Activated CD4-positive, alpha-beta T cell treated with anti-CD3 and anti-CD28 coated beads for 36 hours (primary cell): Measurements from ENCODE around the gene PCSK7. TPM values are rescaled to one million over a fixed set of nuclear protein-coding genes. Genes with fewer than 3 reads are reported as not detected.

Source experiments
- ATAC-seq: fragments of 200-7000 bp; cut with Tn5 transposase; one replicate; pipeline ENCODE4 v1.10.0; 2021; ENCODE audit warnings: mild to moderate bottlenecking, moderate library complexity
- CTCF ChIA-PET: fragments of 350-600 bp; sonication (Branson Sonifier 250); formaldehyde crosslinking; loops from one replicate; lab custom pipeline; 2021; ENCODE audit warnings: antibody characterized with exemption; lab: Charles Lee
- POLR2A ChIA-PET: fragments of 350-600 bp; sonication (Branson Sonifier 250); formaldehyde crosslinking; loops from one replicate; lab custom pipeline; 2021; ENCODE audit warnings: antibody characterized with exemption, inconsistent platforms; lab: Charles Lee
- DNase-seq: peaks from one replicate; pipeline ENCODE4 v3.0.0-alpha.2; 2020
- H3K27ac Mint-ChIP-seq: one replicate; pipeline ENCODE4 v1.8.0; 2021; ENCODE audit warnings: mixed read lengths
- H3K27me3 Mint-ChIP-seq: one replicate; pipeline ENCODE4 v1.8.0; 2021; ENCODE audit warnings: mixed read lengths
- H3K36me3 Mint-ChIP-seq: one replicate; pipeline ENCODE4 v1.8.0; 2021; ENCODE audit warnings: low read depth, mixed read lengths
- H3K4me1 Mint-ChIP-seq: one replicate; pipeline ENCODE4 v1.8.0; 2021; ENCODE audit warnings: mixed read lengths
- H3K4me3 Mint-ChIP-seq: one replicate; pipeline ENCODE4 v1.8.0; 2021; ENCODE audit warnings: mild to moderate bottlenecking, moderate library complexity, mixed read lengths
- H3K9me3 Mint-ChIP-seq: one replicate; pipeline ENCODE4 v1.8.0; 2021; ENCODE audit warnings: low read depth, mixed read lengths
- intact Hi-C, 2 experiments: fragments of 100-400 bp; cut with DNase I in 1 of 2; cut with micrococcal nuclease in 1 of 2; formaldehyde crosslinking; loops; one replicate each; pipeline versions ENCODE4 v1.14.2 to v1.15.1; 2022 to 2024; cut with DNase I, micrococcal nuclease
- total RNA-seq, 2 experiments: library from RNA; stranded (reverse); gene quantifications; one replicate each; pipeline ENCODE4 v1.2.3, GENCODE V29; 2021

Gene PCSK7
- total RNA-seq, 2 experiments from 2014 or later: 95.0 to 96.2 TPM

GRCh38 chr11:117180020-117180419, 51.9 kb downstream of the PCSK7 start:
- peaks cover 2% of the 10 kb centered on the region for H3K36me3 Mint-ChIP-seq
- H3K4me3 Mint-ChIP-seq: peak overlapping the region; percentile 87
- H3K9me3 Mint-ChIP-seq: no peaks in the 10 kb centered on the region
- H3K27ac Mint-ChIP-seq: peak overlapping the region; percentile 72
- no peaks in the 10 kb centered on the region for H3K27me3 Mint-ChIP-seq
- intact Hi-C loops: loop anchor here in 1 of 2 experiments (5.0 kb wide), 1 partner anchor 147 kb away; the partner anchor contains the start of gene CEP164
- ATAC-seq: no peak
- CTCF ChIA-PET: interaction anchor here (0.7 to 5.8 kb wide), 18 partner anchors 8 to 597 kb away, joined by 3 to 64 read pairs (median 6); partner anchors contain the start of genes PAFAH1B2 and PCSK7
- no peak for DNase-seq
- POLR2A ChIA-PET: interaction anchor here (0.6 to 1.6 kb wide), 3 partner anchors 8 to 50 kb away, joined by 3 to 5 read pairs (median 4); no protein-coding TSS in a partner anchor
- H3K4me1 Mint-ChIP-seq: peaks cover 26% of the 10 kb centered on the region

GRCh38 chr11:117179048-117179999, 52.5 kb downstream of the PCSK7 start:
- CTCF ChIA-PET: interaction anchor here (0.7 to 5.8 kb wide), 16 partner anchors 8 to 596 kb away, joined by 3 to 64 read pairs (median 5); partner anchors contain the start of genes PAFAH1B2 and PCSK7
- peaks cover 26% of the 10 kb centered on the region for H3K4me1 Mint-ChIP-seq
- no peaks in the 10 kb centered on the region for H3K27me3 Mint-ChIP-seq
- H3K4me3 Mint-ChIP-seq: peak overlapping the region; percentile 87
- H3K27ac Mint-ChIP-seq: peak overlapping the region; percentile 72
- DNase-seq (peak; percentile 66), ATAC-seq (peak; percentile 19)
- POLR2A ChIA-PET: interaction anchor here (0.6 to 1.6 kb wide), 5 partner anchors 7 to 52 kb away, joined by 3 to 7 read pairs (median 4); partner anchors contain the start of gene PCSK7
- peaks cover 2% of the 10 kb centered on the region for H3K36me3 Mint-ChIP-seq
- intact Hi-C loops: loop anchor here in 1 of 2 experiments (10.0 kb wide), 1 partner anchor 145 kb away; the partner anchor contains the start of gene CEP164
- no peaks in the 10 kb centered on the region for H3K9me3 Mint-ChIP-seq

- DNase-seq (peak; percentile 95), ATAC-seq (peak; percentile 91)
- peak within 1 kb of the TSS; percentile 87 for H3K4me3 Mint-ChIP-seq
- no peaks in the 10 kb centered on the region for H3K27me3 Mint-ChIP-seq
- intact Hi-C loops: loop anchor here (1.0 to 10.0 kb wide), 6 partner anchors 34 to 405 kb away; partner anchors contain the start of genes CEP164 (in 1 of the 2) and PAFAH1B2 (in 1 of the 2)
- H3K27ac Mint-ChIP-seq: peak within 1 kb of the TSS; percentile 75
- no peaks in the 10 kb centered on the region for H3K9me3 Mint-ChIP-seq
- CTCF ChIA-PET: interaction anchor here (0.8 to 5.8 kb wide), 10 partner anchors 9 to 342 kb away, joined by 3 to 64 read pairs (median 5); partner anchors contain the start of genes PAFAH1B2 and PCSK7
- H3K4me1 Mint-ChIP-seq: peaks cover 33% of the 10 kb centered on the region
- POLR2A ChIA-PET: interaction anchor here (0.6 to 1.6 kb wide), 7 partner anchors 10 to 69 kb away, joined by 3 to 7 read pairs (median 3); partner anchors contain the start of gene PCSK7
- H3K36me3 Mint-ChIP-seq: peaks cover 2% of the 10 kb centered on the region
These were observed 53.5 kb downstream of the PCSK7 start, which contains the start of gene SIDT2 for GRCh38 chr11:117178210-117179034. Gene SIDT2 (plus strand): TSS chr11:117178743. CDS start chr11:117179264, 521 bp downstream.

GRCh38 chr11:117177534-117178209, 54.2 kb downstream of the PCSK7 start:
- peak overlapping the region; percentile 87 for H3K4me3 Mint-ChIP-seq
- no peaks in the 10 kb centered on the region for H3K9me3 Mint-ChIP-seq
- CTCF ChIA-PET: interaction anchor here (0.9 to 5.8 kb wide), 5 partner anchors 24 to 324 kb away, joined by 3 to 64 read pairs (median 5); partner anchors contain the start of gene PAFAH1B2
- H3K27me3 Mint-ChIP-seq: no peaks in the 10 kb centered on the region
- peaks cover 33% of the 10 kb centered on the region for H3K4me1 Mint-ChIP-seq
- intact Hi-C loops: loop anchor here (1.0 to 10.0 kb wide), 6 partner anchors 33 to 404 kb away; partner anchors contain the start of genes CEP164 (in 1 of the 2) and PAFAH1B2 (in 1 of the 2)
- ATAC-seq: no peak
- peak overlapping the region; percentile 75 for H3K27ac Mint-ChIP-seq
- peaks cover 2% of the 10 kb centered on the region for H3K36me3 Mint-ChIP-seq
- POLR2A ChIA-PET: interaction anchor here (0.7 to 1.2 kb wide), 2 partner anchors 54 to 69 kb away, joined by 4 to 7 read pairs; partner anchors contain the start of gene PCSK7
- DNase-seq: no peak

GRCh38 chr11:117176186-117176585, 55.7 kb downstream of the PCSK7 start:
- H3K36me3 Mint-ChIP-seq: peaks cover 3% of the 10 kb centered on the region
- intact Hi-C loops: loop anchor here in 1 of 2 experiments (10.0 kb wide), 1 partner anchor 149 kb away; the partner anchor contains the start of gene CEP164
- no peaks in the 10 kb centered on the region for H3K27me3 Mint-ChIP-seq
- CTCF ChIA-PET: interaction anchor here (1.2 kb wide), 1 partner anchor 341 kb away, joined by 3 read pairs; no protein-coding TSS in a partner anchor
- DNase-seq (no peak), ATAC-seq (no peak)
- peaks cover 37% of the 10 kb centered on the region for H3K4me1 Mint-ChIP-seq
- no peaks in the 10 kb centered on the region for H3K9me3 Mint-ChIP-seq
- no peak overlapping the region for H3K27ac Mint-ChIP-seq
- H3K4me3 Mint-ChIP-seq: no peak overlapping the region
- POLR2A ChIA-PET: no interaction called here

- ChIA-PET POLR2A (interaction anchor here (0.6 kb wide), 1 partner anchor 45 kb away, joined by 5 read pairs; no protein-coding TSS in a partner anchor), CTCF (interaction anchor here (1.0 to 1.2 kb wide), 2 partner anchors 9 to 340 kb away, joined by 3 read pairs; no protein-coding TSS in a partner anchor)
- Mint-ChIP-seq H3K27me3 (no peaks in the 10 kb centered on the region), H3K27ac (no peak overlapping the region), H3K4me1 (peaks cover 37% of the 10 kb centered on the region), H3K36me3 (peaks cover 6% of the 10 kb centered on the region), H3K4me3 (no peak overlapping the region), H3K9me3 (no peaks in the 10 kb centered on the region)
- DNase-seq: no peak
- no peak for ATAC-seq
- intact Hi-C loops: loop anchor here in 1 of 2 experiments (10.0 kb wide), 1 partner anchor 149 kb away; the partner anchor contains the start of gene CEP164
These were observed 56.1 kb downstream of the PCSK7 start for GRCh38 chr11:117175781-117176180.

GRCh38 chr11:117175104-117175503, 56.8 kb downstream of the PCSK7 start:
- Mint-ChIP-seq H3K9me3 (no peaks in the 10 kb centered on the region), H3K36me3 (peaks cover 6% of the 10 kb centered on the region), H3K27me3 (no peaks in the 10 kb centered on the region), H3K27ac (no peak overlapping the region), H3K4me1 (peaks cover 30% of the 10 kb centered on the region), H3K4me3 (no peak overlapping the region)
- DNase-seq (no peak), ATAC-seq (no peak)
- POLR2A ChIA-PET: interaction anchor here (0.6 to 0.9 kb wide), 3 partner anchors 10 to 52 kb away, joined by 3 to 5 read pairs (median 5); no protein-coding TSS in a partner anchor
- CTCF ChIA-PET: interaction anchor here (1.0 to 1.7 kb wide), 2 partner anchors 9 to 31 kb away, joined by 3 to 4 read pairs; no protein-coding TSS in a partner anchor
- intact Hi-C loops: loop anchor here in 1 of 2 experiments (10.0 kb wide), 1 partner anchor 150 kb away; the partner anchor contains the start of gene CEP164

GRCh38 chr11:117172724-117173421, 59.0 kb downstream of the PCSK7 start:
- peaks cover 8% of the 10 kb centered on the region for H3K36me3 Mint-ChIP-seq

More at GRCh38 chr11:117172724-117173421, 59.0 kb downstream of the PCSK7 start:
- no peak for DNase-seq
- Mint-ChIP-seq H3K4me1 (peaks cover 16% of the 10 kb centered on the region), H3K4me3 (no peak overlapping the region), H3K27me3 (no peaks in the 10 kb centered on the region), H3K9me3 (no peaks in the 10 kb centered on the region), H3K27ac (peak overlapping the region; percentile 37)
- CTCF ChIA-PET: interaction anchor here (0.6 to 2.5 kb wide), 8 partner anchors 8 to 382 kb away, joined by 3 to 16 read pairs (median 3); no protein-coding TSS in a partner anchor
- intact Hi-C loops: loop anchor here in 1 of 2 experiments (10.0 kb wide), 1 partner anchor 152 kb away; the partner anchor contains the start of gene CEP164
- POLR2A ChIA-PET: interaction anchor here (0.8 to 1.5 kb wide), 4 partner anchors 7 to 28 kb away, joined by 3 to 5 read pairs (median 4); partner anchors contain the start of gene PAFAH1B2
- no peak for ATAC-seq
